PC-9 (cell line): ENCODE results near the gene ZNRF3. TPM values are rescaled to one million over a fixed set of nuclear protein-coding genes. Genes with fewer than 3 reads are reported as not detected.

Experiments
- BruUV-seq: library from RNA; stranded (reverse); fragments of 400-500 nt; replicated peaks from 2 replicates; lab custom pipeline; 2021; lab: Mats Ljungman, UMichigan
- CTCF ChIA-PET: fragments of 300-600 bp; sonication (Branson Sonifier 250); formaldehyde crosslinking; loops from one replicate; lab custom pipeline; 2022; ENCODE audit warnings: antibody characterized with exemption; lab: Charles Lee
- POLR2A ChIA-PET: fragments of 300-600 bp; sonication (Branson Sonifier 250); formaldehyde crosslinking; loops from one replicate; lab custom pipeline; 2022; ENCODE audit warnings: antibody characterized with exemption; ENCODE audit not compliant: unreplicated experiment; lab: Charles Lee
- DNase-seq, 2 experiments: peaks; one replicate each; pipeline versions ENCODE4 v3.0.0 to v3.0.0-alpha.2; 2015 to 2022; ENCODE audit warnings: mixed read lengths in 1 of 2
- H2AFZ ChIP-seq: fragments of 200-600 bp; sonication (generic); 2 replicates; pipeline ENCODE4 v1.8.1; 2017; ENCODE audit warnings: antibody characterized with exemption
- H3F3A ChIP-seq: fragments of 200-600 bp; sonication (generic); 2 replicates; pipeline ENCODE4 v1.8.1; 2017; ENCODE audit warnings: antibody characterized with exemption, mild to moderate bottlenecking, low read depth; ENCODE audit not compliant: insufficient read depth
- H3K27ac ChIP-seq: fragments of 200-600 bp; sonication (generic); 2 replicates; pipeline ENCODE4 v1.6.1; 2016; ENCODE audit warnings: mixed run types
- H3K27me3 ChIP-seq: fragments of 200-600 bp; sonication (generic); 2 replicates; pipeline ENCODE4 v1.6.1; 2016; ENCODE audit warnings: low read depth, mixed run types; ENCODE audit not compliant: insufficient read depth
- H3K36me3 ChIP-seq: fragments of 200-600 bp; sonication (generic); 2 replicates; pipeline ENCODE4 v1.6.1; 2016; ENCODE audit warnings: low read depth, mixed run types
- H3K4me1 ChIP-seq: fragments of 200-600 bp; sonication (generic); replicated peaks from 2 replicates; pipeline ENCODE4 v1.6.1; 2016; ENCODE audit warnings: mixed run types; ENCODE audit not compliant: insufficient read depth
- H3K4me2 ChIP-seq: fragments of 200-600 bp; sonication (generic); 2 replicates; pipeline ENCODE4 v1.6.1; 2017; ENCODE audit warnings: mixed run types
- H3K4me3 ChIP-seq: fragments of 200-600 bp; sonication (generic); 2 replicates; pipeline ENCODE4 v1.6.1; 2016; ENCODE audit warnings: mixed run types
- H3K79me2 ChIP-seq: fragments of 200-600 bp; sonication (generic); 2 replicates; pipeline ENCODE4 v1.6.1; 2017; ENCODE audit warnings: low read depth, mixed run types
- H3K9me2 ChIP-seq: fragments of 200-600 bp; sonication (generic); 2 replicates; pipeline ENCODE4 v1.8.1; 2017; ENCODE audit warnings: mild to moderate bottlenecking; ENCODE audit not compliant: insufficient read depth
- H3K9me3 ChIP-seq: fragments of 200-600 bp; sonication (generic); 2 replicates; pipeline ENCODE4 v1.8.1; 2016; ENCODE audit warnings: low read depth; ENCODE audit not compliant: insufficient read depth
- H4K20me1 ChIP-seq: fragments of 200-600 bp; sonication (generic); 2 replicates; pipeline ENCODE4 v1.8.1; 2017; ENCODE audit not compliant: insufficient read depth
- EZH2 ChIP-seq: fragments of 200-600 bp; sonication (generic); IDR thresholded peaks from 2 replicates; pipeline ENCODE4 v1.8.0; 2017; ENCODE audit warnings: antibody characterized with exemption, low read depth
- intact Hi-C: fragments of 100-400 bp; cut with micrococcal nuclease; formaldehyde crosslinking; loops from one replicate; pipeline ENCODE4 v1.10.0; 2022; ENCODE audit not compliant: unreplicated experiment
- total RNA-seq: library from RNA; stranded (reverse); gene quantifications from 2 replicates; pipeline ENCODE4 v1.2.3, GENCODE V29; 2021
- TF ChIP-seq, protein P1 (sequence below): fragments of 200-600 bp; sonication (generic); conservative IDR thresholded peaks from 2 replicates; pipeline ENCODE4 v1.6.1; 2017; ENCODE audit warnings: mixed run types, antibody characterized with exemption, mild to moderate bottlenecking, moderate library complexity

ZNRF3 gene
- total RNA-seq, 1 experiment from 2014 or later, result 5.2 TPM

DNA sequence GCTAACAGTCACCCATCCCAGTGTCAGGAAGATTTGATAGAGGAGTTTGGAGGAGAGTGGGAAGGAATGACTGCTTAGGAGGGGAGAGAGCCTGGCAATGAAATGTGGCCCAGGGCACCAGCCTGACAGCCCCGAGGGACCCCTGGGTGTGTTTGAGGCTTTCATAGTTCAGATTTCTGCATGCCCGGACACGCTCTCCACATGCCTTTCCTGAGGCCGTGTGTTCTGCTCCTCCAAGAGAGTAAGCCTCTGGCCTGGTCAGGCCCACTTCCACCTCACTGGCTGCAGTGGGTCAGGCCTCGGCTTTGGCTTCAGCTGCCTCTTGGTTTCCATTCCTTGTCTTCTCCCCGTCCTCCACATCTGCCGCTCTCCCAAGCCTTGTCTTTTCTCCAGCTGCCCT lies 99.8 kb downstream of the ZNRF3 start:
- Histone ChIP-seq H4K20me1 (peaks cover 8% of the 10 kb centered on the region; the same call in 1 of the 2 replicates), H2AFZ (no peak overlapping the region), H3K27me3 (no peaks in the 10 kb centered on the region), H3K79me2 (0 out of 2 replicates have a peak, but pooled peaks cover 7% of the 10 kb centered on the region), H3K4me1 (peaks cover 22% of the 10 kb centered on the region), H3K27ac (no peak overlapping the region), H3K4me3 (no peak overlapping the region), H3K9me2 (no peaks in the 10 kb centered on the region; the same call in 1 of the 2 replicates), H3F3A (no peaks in the 10 kb centered on the region), H3K9me3 (no peaks in the 10 kb centered on the region), H3K36me3 (peaks cover 12% of the 10 kb centered on the region), H3K4me2 (no peak overlapping the region)
- ChIA-PET CTCF (interaction anchor here (0.5 kb wide), 1 partner anchor 57 kb away, joined by 4 read pairs; no protein-coding TSS in a partner anchor), POLR2A (no interaction called here)
- intact Hi-C loops, result no loop called here
- no peak for DNase-seq
- TF ChIP-seq EZH2, result no peak
- TF ChIP-seq, protein P1, sequence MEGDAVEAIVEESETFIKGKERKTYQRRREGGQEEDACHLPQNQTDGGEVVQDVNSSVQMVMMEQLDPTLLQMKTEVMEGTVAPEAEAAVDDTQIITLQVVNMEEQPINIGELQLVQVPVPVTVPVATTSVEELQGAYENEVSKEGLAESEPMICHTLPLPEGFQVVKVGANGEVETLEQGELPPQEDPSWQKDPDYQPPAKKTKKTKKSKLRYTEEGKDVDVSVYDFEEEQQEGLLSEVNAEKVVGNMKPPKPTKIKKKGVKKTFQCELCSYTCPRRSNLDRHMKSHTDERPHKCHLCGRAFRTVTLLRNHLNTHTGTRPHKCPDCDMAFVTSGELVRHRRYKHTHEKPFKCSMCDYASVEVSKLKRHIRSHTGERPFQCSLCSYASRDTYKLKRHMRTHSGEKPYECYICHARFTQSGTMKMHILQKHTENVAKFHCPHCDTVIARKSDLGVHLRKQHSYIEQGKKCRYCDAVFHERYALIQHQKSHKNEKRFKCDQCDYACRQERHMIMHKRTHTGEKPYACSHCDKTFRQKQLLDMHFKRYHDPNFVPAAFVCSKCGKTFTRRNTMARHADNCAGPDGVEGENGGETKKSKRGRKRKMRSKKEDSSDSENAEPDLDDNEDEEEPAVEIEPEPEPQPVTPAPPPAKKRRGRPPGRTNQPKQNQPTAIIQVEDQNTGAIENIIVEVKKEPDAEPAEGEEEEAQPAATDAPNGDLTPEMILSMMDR, result no peak
- BruUV-seq, result no TSS peak

DNA sequence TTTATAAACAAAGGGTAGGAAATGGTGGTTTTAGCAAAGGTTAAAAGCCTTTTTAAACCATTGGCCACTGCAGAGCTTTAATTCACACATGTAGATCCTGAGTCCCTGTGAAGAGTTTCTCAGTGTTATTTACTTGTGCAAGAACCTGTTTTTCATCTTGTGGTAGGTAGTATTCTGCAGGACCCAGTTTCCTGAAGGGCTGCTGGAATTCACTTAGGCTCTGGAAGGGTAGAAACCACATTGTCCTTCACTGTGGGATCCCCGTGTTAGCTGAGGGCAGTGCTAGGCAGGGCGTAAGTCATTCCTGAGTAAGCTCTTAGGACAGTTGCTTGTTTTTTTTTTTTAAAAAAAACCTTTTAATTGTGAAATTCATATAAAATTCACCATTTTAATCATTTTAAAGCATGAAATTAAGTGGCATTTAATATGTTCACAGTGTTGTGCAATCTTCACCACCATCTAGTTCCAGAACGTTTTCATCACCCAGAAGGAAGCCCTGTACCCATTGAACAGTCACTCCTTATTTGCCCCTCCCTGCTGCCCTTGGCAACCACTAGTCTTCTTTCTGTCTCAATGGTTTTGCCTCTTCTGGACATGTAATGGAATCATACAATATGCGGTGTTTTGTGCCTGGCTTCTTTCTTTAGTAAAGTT lies 100.5 kb downstream of the ZNRF3 start:
- no peaks in the 10 kb centered on the region for H3K27me3 ChIP-seq
- BruUV-seq, result no TSS peak
- no peak overlapping the region for H3K4me2 ChIP-seq
- H3K9me3 ChIP-seq, result no peaks in the 10 kb centered on the region
- 0 out of 2 replicates have a peak, but pooled peaks cover 3% of the 10 kb centered on the region for H3K79me2 ChIP-seq
- no peak overlapping the region for H2AFZ ChIP-seq
- intact Hi-C loops, result no loop called here
- no peak for TF ChIP-seq EZH2
- peaks cover 12% of the 10 kb centered on the region for H3K36me3 ChIP-seq
- DNase-seq, result peak in 1 of 2 experiments; percentile 67
- H3K9me2 ChIP-seq, result no peaks in the 10 kb centered on the region; the same call in 1 of the 2 replicates
- no peaks in the 10 kb centered on the region for H3F3A ChIP-seq
- no peak overlapping the region for H3K4me3 ChIP-seq
- no peak overlapping the region for H3K27ac ChIP-seq
- H3K4me1 ChIP-seq, result peaks cover 22% of the 10 kb centered on the region
- ChIA-PET CTCF (interaction anchor here (0.5 kb wide), 1 partner anchor 57 kb away, joined by 4 read pairs; no protein-coding TSS in a partner anchor), POLR2A (no interaction called here)
- H4K20me1 ChIP-seq, result peaks cover 8% of the 10 kb centered on the region; the same call in 1 of the 2 replicates

DNA sequence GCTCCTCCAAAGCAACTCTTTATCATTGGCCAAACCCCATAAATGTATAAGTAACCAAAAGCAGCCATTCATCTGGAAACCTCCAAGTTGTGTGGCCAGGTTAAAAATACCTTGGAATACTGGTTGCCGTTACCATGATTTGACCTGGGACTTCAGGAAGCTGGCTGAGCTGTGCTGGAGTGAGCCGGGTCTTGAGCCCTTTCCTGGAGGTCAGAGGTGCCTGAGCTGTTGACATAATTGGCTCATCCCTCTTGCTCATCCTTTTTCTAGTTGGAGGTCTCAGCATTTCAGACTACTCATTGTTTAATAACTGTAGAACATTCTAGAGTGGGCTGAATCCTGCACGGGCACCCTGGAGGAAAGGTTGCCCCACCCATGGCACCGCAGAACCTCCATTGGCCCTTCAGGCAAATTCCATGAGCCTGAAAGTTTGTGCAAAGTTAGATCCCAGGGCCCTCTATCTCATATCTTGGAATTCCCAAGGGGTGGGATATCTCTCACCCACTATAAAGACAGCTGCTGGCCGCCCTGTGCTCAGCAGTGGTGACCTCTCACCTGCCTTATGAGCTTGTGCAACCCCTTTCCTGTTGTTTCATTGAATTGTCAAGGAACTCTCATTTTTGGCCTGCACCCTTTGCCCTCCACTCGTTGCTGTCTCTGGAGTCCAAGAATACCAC lies 101.2 kb downstream of the ZNRF3 start:
- Histone ChIP-seq H3K9me3 (no peaks in the 10 kb centered on the region), H3K4me3 (no peak overlapping the region), H3K9me2 (no peaks in the 10 kb centered on the region), H3K4me1 (peaks cover 22% of the 10 kb centered on the region), H3K36me3 (peaks cover 12% of the 10 kb centered on the region), H3K4me2 (no peak overlapping the region), H3F3A (no peaks in the 10 kb centered on the region), H3K27ac (no peak overlapping the region), H4K20me1 (peaks cover 8% of the 10 kb centered on the region; the same call in 1 of the 2 replicates), H3K79me2 (0 out of 2 replicates have a peak, but pooled peaks cover 3% of the 10 kb centered on the region), H3K27me3 (no peaks in the 10 kb centered on the region), H2AFZ (no peak overlapping the region)
- no peak for TF ChIP-seq EZH2
- TF ChIP-seq, protein P1, result no peak
- BruUV-seq, result no TSS peak
- no peak for DNase-seq
- ChIA-PET CTCF (no interaction called here), POLR2A (no interaction called here)
- intact Hi-C loops, result no loop called here
